Measurements from ENCODE around the gene CNTN1.

CNTN1 gene

GRCh38 chr12:40834321-40834720, 142.1 kb downstream of the CNTN1 start:
- no peak for DNase-seq (ENCODE audit: extremely low read depth in 1 of 2, low read depth in 1 of 2)

GRCh38 chr12:40837891-40838429, 145.7 kb downstream of the CNTN1 start:
- DNase-seq (ENCODE audit: extremely low read depth in 1 of 2, low read depth in 1 of 2) = no peak

- DNase-seq (ENCODE audit: extremely low read depth in 1 of 2, low read depth in 1 of 2) = no peak
Observed at GRCh38 chr12:40843495-40843894, 151.3 kb downstream of the CNTN1 start.

- DNase-seq (ENCODE audit: extremely low read depth in 1 of 2, low read depth in 1 of 2) = no peak
Observed at GRCh38 chr12:40853221-40853620, 161.0 kb downstream of the CNTN1 start.

GRCh38 chr12:40854604-40855003, 162.4 kb downstream of the CNTN1 start:
- DNase-seq (ENCODE audit: extremely low read depth in 1 of 2, low read depth in 1 of 2) = no peak

GRCh38 chr12:40864891-40865290, 172.7 kb downstream of the CNTN1 start:
- no peak for DNase-seq (ENCODE audit: extremely low read depth in 1 of 2, low read depth in 1 of 2)

GRCh38 chr12:40870981-40871380, 178.7 kb downstream of the CNTN1 start:
- no peak for DNase-seq (ENCODE audit: extremely low read depth in 1 of 2, low read depth in 1 of 2)

- DNase-seq (ENCODE audit: extremely low read depth in 1 of 2, low read depth in 1 of 2) = no peak
Observed at GRCh38 chr12:40874868-40875267, 182.6 kb downstream of the CNTN1 start.

- DNase-seq (ENCODE audit: extremely low read depth in 1 of 2, low read depth in 1 of 2) = no peak
Observed at GRCh38 chr12:40889329-40889728, 197.1 kb downstream of the CNTN1 start.

- DNase-seq (ENCODE audit: extremely low read depth in 1 of 2, low read depth in 1 of 2) = no peak
Observed at GRCh38 chr12:40892528-40892927, 200.3 kb downstream of the CNTN1 start.

- DNase-seq (ENCODE audit: extremely low read depth in 1 of 2, low read depth in 1 of 2) = no peak
Observed at GRCh38 chr12:40898505-40898904, 206.3 kb downstream of the CNTN1 start.

GRCh38 chr12:40903040-40903439, 210.8 kb downstream of the CNTN1 start:
- no peak for DNase-seq (ENCODE audit: extremely low read depth in 1 of 2, low read depth in 1 of 2)

- no peak for DNase-seq (ENCODE audit: extremely low read depth in 1 of 2, low read depth in 1 of 2)
Observed at GRCh38 chr12:40907115-40907527, 214.9 kb downstream of the CNTN1 start.

- no peak for DNase-seq (ENCODE audit: extremely low read depth in 1 of 2, low read depth in 1 of 2)
Observed at GRCh38 chr12:40911676-40912075, 219.4 kb downstream of the CNTN1 start.

GRCh38 chr12:40915172-40915571, 222.9 kb downstream of the CNTN1 start:
- no peak for DNase-seq (ENCODE audit: extremely low read depth in 1 of 2, low read depth in 1 of 2)

GRCh38 chr12:40917561-40917960, 225.3 kb downstream of the CNTN1 start:
- DNase-seq (ENCODE audit: extremely low read depth in 1 of 2, low read depth in 1 of 2) = no peak

- DNase-seq (ENCODE audit: extremely low read depth in 1 of 2, low read depth in 1 of 2) = no peak
Observed at GRCh38 chr12:40921563-40922163, 229.4 kb downstream of the CNTN1 start.

- DNase-seq (ENCODE audit: extremely low read depth in 1 of 2, low read depth in 1 of 2) = no peak
Observed at GRCh38 chr12:40937891-40938290, 245.7 kb downstream of the CNTN1 start.

GRCh38 chr12:40942326-40942725, 250.1 kb downstream of the CNTN1 start:
- no peak for DNase-seq (ENCODE audit: extremely low read depth in 1 of 2, low read depth in 1 of 2)

GRCh38 chr12:40945772-40946171, 253.5 kb downstream of the CNTN1 start:
- no peak for DNase-seq (ENCODE audit: extremely low read depth in 1 of 2, low read depth in 1 of 2)

GRCh38 chr12:40946612-40947194, 254.5 kb downstream of the CNTN1 start:
- no peak for DNase-seq (ENCODE audit: extremely low read depth in 1 of 2, low read depth in 1 of 2)

GRCh38 chr12:40947797-40948196, 255.6 kb downstream of the CNTN1 start:
- DNase-seq (ENCODE audit: extremely low read depth in 1 of 2, low read depth in 1 of 2) = no peak

GRCh38 chr12:40953076-40953475, 260.8 kb downstream of the CNTN1 start:
- DNase-seq (ENCODE audit: extremely low read depth in 1 of 2, low read depth in 1 of 2) = no peak
